Suprapubic skin (tissue), 4 donors: ENCODE measurements around the gene HNRNPUL2.

Experiments
- CTCF ChIP-seq, 2 donors: fragments of 200-600 bp in 1 of 2; fragments of 450-650 bp in 1 of 2; sonication (generic) in 1 of 2; IDR thresholded peaks; one replicate each; pipeline ENCODE4 v1.5.1; 2016 to 2019; ENCODE audit warnings: antibody characterized with exemption in 2 of 2, mild to moderate bottlenecking in 1 of 2, moderate library complexity in 1 of 2
- EP300 ChIP-seq: sonication (generic); formaldehyde crosslinking; IDR thresholded peaks from one replicate; pipeline ENCODE4 v1.6.1; 2017; ENCODE audit warnings: antibody characterized with exemption
- POLR2A ChIP-seq, 2 donors: fragments of 450-650 bp; IDR thresholded peaks; one replicate each; pipeline ENCODE4 v1.6.1; 2017; ENCODE audit warnings: antibody characterized with exemption in 2 of 2, mild to moderate bottlenecking in 2 of 2, moderate library complexity in 2 of 2
- POLR2AphosphoS5 ChIP-seq, 3 donors: sonication (generic); formaldehyde crosslinking; IDR thresholded peaks; one replicate each; pipeline ENCODE4 v1.6.1; 2017; ENCODE audit warnings: antibody characterized with exemption in 3 of 3

DNA sequence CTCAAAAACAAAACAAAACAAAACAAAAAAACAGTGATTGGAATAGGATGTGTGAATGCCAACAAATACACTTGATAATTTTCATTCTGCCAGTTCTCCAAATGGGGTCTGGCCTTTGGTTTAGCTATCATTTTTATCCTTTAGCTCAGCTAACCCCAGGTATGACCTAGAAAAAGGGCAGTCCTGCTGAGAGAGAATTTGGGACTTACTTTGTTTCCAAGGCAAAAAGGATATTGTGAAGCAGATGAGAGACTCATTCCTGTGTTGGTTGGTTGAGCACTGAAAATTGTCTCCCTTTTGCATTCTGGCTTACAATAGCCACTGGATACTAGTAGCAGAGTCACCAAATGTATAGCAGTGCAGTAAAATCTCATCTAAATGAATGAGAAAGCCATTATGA is 9.9 kb upstream of the HNRNPUL2 start:
- TF ChIP-seq CTCF (IDR thresholded peaks at IDR 0.05): no peak
- TF ChIP-seq EP300: no peak
- no peak for TF ChIP-seq POLR2A (IDR thresholded peaks at IDR 0.05)
- TF ChIP-seq POLR2AphosphoS5 (IDR thresholded peaks at IDR 0.05): no peak
